PFSK-1 (cell line): ENCODE results near the gene TBC1D22A.

ENCODE experiments used
- FOXP2 ChIP-seq: optimal IDR thresholded peaks from 2 replicates; pipeline ENCODE3; 2011; ENCODE audit warnings: borderline replicate concordance, control low read depth, inconsistent platforms; ENCODE audit not compliant: insufficient read depth; ENCODE audit errors: extremely low read length, extremely low read depth
- POLR2AphosphoS5 ChIP-seq: IDR thresholded peaks from 2 replicates; pipeline ENCODE4 v1.6.1; 2012; ENCODE audit warnings: low read depth, mild to moderate bottlenecking, control low read depth, low read length, moderate library complexity
- REST ChIP-seq, 2 experiments: IDR thresholded peaks; 2 replicates each; pipeline versions ENCODE4 v1.6.1 to v1.8.0; 2011 to 2012; ENCODE audit warnings: low read depth in 2 of 2, low read length in 2 of 2, control low read depth in 1 of 2, inconsistent platforms in 1 of 2, mild to moderate bottlenecking in 1 of 2, moderate library complexity in 1 of 2; ENCODE audit not compliant: insufficient read depth in 1 of 2
- SIN3A ChIP-seq: IDR thresholded peaks from 2 replicates; pipeline ENCODE4 v1.6.1; 2012; ENCODE audit warnings: mild to moderate bottlenecking, low read length, moderate library complexity, borderline replicate concordance; ENCODE audit not compliant: insufficient read depth
- TAF1 ChIP-seq: IDR thresholded peaks from 2 replicates; pipeline ENCODE4 v1.6.1; 2012; ENCODE audit warnings: low read length, control low read depth, borderline replicate concordance; ENCODE audit not compliant: insufficient read depth

TBC1D22A gene

GRCh38 chr22:46833228-46833627 lies 70.8 kb downstream of the TBC1D22A start:
- TF ChIP-seq FOXP2 (no peak), REST (IDR thresholded peaks at IDR 0.05; ENCODE audit: insufficient read depth in 1 of 2, low read depth in 2 of 2, low read length in 2 of 2) (no peak), POLR2AphosphoS5 (no peak), TAF1 (no peak), SIN3A (no peak)

- TF ChIP-seq TAF1 (no peak), POLR2AphosphoS5 (no peak), FOXP2 (no peak), REST (IDR thresholded peaks at IDR 0.05; ENCODE audit: insufficient read depth in 1 of 2, low read depth in 2 of 2, low read length in 2 of 2) (no peak), SIN3A (no peak)
Observed at GRCh38 chr22:46834021-46834737, 71.7 kb downstream of the TBC1D22A start.

GRCh38 chr22:46835288-46835687 lies 72.8 kb downstream of the TBC1D22A start:
- TF ChIP-seq TAF1: no peak
- no peak for TF ChIP-seq REST (IDR thresholded peaks at IDR 0.05; ENCODE audit: insufficient read depth in 1 of 2, low read depth in 2 of 2, low read length in 2 of 2)
- no peak for TF ChIP-seq FOXP2
- TF ChIP-seq SIN3A: no peak
- TF ChIP-seq POLR2AphosphoS5: no peak

- TF ChIP-seq POLR2AphosphoS5: no peak
- no peak for TF ChIP-seq FOXP2
- no peak for TF ChIP-seq SIN3A
- no peak for TF ChIP-seq TAF1
Observed at GRCh38 chr22:46835693-46836092, 73.2 kb downstream of the TBC1D22A start.

- TF ChIP-seq REST (IDR thresholded peaks at IDR 0.05; ENCODE audit: insufficient read depth in 1 of 2, low read depth in 2 of 2, low read length in 2 of 2) (no peak), POLR2AphosphoS5 (no peak), TAF1 (no peak), SIN3A (no peak)
Observed at GRCh38 chr22:46841522-46841921, 79.1 kb downstream of the TBC1D22A start.
